HepG2 (cell line): ENCODE measurements around the gene AGTR2. TPM values are rescaled to one million over a fixed set of nuclear protein-coding genes. Genes with fewer than 3 reads are reported as not detected.
A peak's percentile ranks its signal among the peaks of the same experiment; 100 is the strongest.

Experiments used
- ATAC-seq: fragments of 200-7000 bp; cut with Tn5 transposase; 3 replicates; pipeline ENCODE4 v1.9.1; 2020; ENCODE audit warnings: mild to moderate bottlenecking, moderate library complexity
- BruUV-seq: library from RNA; stranded (reverse); fragments of 400-500 nt; replicated peaks from 2 replicates; lab custom pipeline; 2021; lab: Mats Ljungman, UMichigan
- CTCF ChIA-PET: fragments of 300-600 bp; formaldehyde crosslinking; extraction: SDS; loops from one replicate; lab custom pipeline; 2021; ENCODE audit warnings: low total read pairs, inconsistent platforms, low intra/inter-chr PET ratio; lab: Yijun Ruan, JAX
- POLR2A ChIA-PET: fragments of 350-600 bp; sonication (Branson Sonifier 250); formaldehyde crosslinking; loops from one replicate; lab custom pipeline; 2020; ENCODE audit warnings: antibody characterized with exemption, inconsistent platforms; lab: Yijun Ruan, JAX
- DNase-seq: peaks from one replicate; pipeline ENCODE4 v3.0.0-alpha.2; 2015; ENCODE audit warnings: low spot score
- FAIRE-seq: peaks from 3 replicates; lab custom pipeline; 2011; peaks lifted over from hg19 to GRCh38; lab: Jason Lieb, UNC
- H2AFZ ChIP-seq: one replicate; pipeline ENCODE4 v1.6.1; 2011; ENCODE audit warnings: low read length, inconsistent platforms
- H3K27ac ChIP-seq: fragments of 300-600 bp; 3 replicates; pipeline ENCODE4 v1.8.0; 2011; ENCODE audit warnings: mixed run types, mild to moderate bottlenecking, mixed read lengths, low read length, inconsistent platforms; ENCODE audit not compliant: insufficient read depth; ENCODE audit errors: extremely low read length
- H3K27me3 ChIP-seq, 2 experiments: fragments of 200-600 bp in 1 of 2; 2 replicates in 1 of 2; 3 replicates in 1 of 2; pipeline versions ENCODE4 v1.6.0 to v1.8.0; 2011; ENCODE audit warnings: low read length in 2 of 2, mild to moderate bottlenecking in 2 of 2, moderate library complexity in 2 of 2, inconsistent platforms in 1 of 2; ENCODE audit not compliant: insufficient read depth in 2 of 2, control insufficient read depth in 1 of 2
- H3K36me3 ChIP-seq, 2 experiments: fragments of 200-600 bp in 1 of 2; replicated peaks in 1 of 2; 2 replicates in 1 of 2; 3 replicates in 1 of 2; pipeline versions ENCODE4 v1.5.1 to v1.8.0; 2011; ENCODE audit warnings: low read length in 2 of 2, inconsistent platforms in 1 of 2; ENCODE audit not compliant: insufficient read depth in 2 of 2, control insufficient read depth in 1 of 2
- H3K4me1 ChIP-seq: 2 replicates; pipeline ENCODE4 v1.5.1; 2012; ENCODE audit warnings: low read length, inconsistent platforms; ENCODE audit not compliant: insufficient read depth
- H3K4me2 ChIP-seq: 2 replicates; pipeline ENCODE4 v1.6.0; 2011; ENCODE audit warnings: low read depth, low read length, inconsistent platforms
- H3K4me3 ChIP-seq, 3 experiments: fragments of 200-600 bp in 1 of 3; sonication (generic), shearing (Covaris generic) in 1 of 3; replicated peaks in 1 of 3; 2 replicates each; pipeline ENCODE4 v1.5.1; 2011 to 2016; ENCODE audit warnings: low read length in 3 of 3, inconsistent platforms in 2 of 3, low read depth in 2 of 3, mild to moderate bottlenecking in 2 of 3, control low read depth in 1 of 3, mixed read lengths in 1 of 3; ENCODE audit not compliant: insufficient read depth in 1 of 3
- H3K79me2 ChIP-seq: one replicate; pipeline ENCODE4 v1.6.1; 2011; ENCODE audit warnings: low read length, inconsistent platforms; ENCODE audit not compliant: insufficient read depth
- H3K9ac ChIP-seq: 2 replicates; pipeline ENCODE4 v1.6.0; 2011; ENCODE audit warnings: mild to moderate bottlenecking, low read depth, low read length, inconsistent platforms; ENCODE audit not compliant: insufficient read depth
- H3K9me3 ChIP-seq: 2 replicates; pipeline ENCODE4 v1.5.1; 2012; ENCODE audit warnings: mild to moderate bottlenecking, low read length
- H4K20me1 ChIP-seq: 2 replicates; pipeline ENCODE4 v1.6.0; 2011; ENCODE audit warnings: inconsistent platforms, mild to moderate bottlenecking, low read length, moderate library complexity; ENCODE audit not compliant: insufficient read depth
- ATF7 ChIP-seq, 2 experiments: fragments of 450-650 bp in 1 of 2; sonication (generic) in 1 of 2; formaldehyde crosslinking in 1 of 2; IDR thresholded peaks; 2 replicates each; pipeline versions ENCODE4 v1.4.0 to v1.6.1; 2016 to 2020; ENCODE audit warnings: antibody characterized with exemption in 1 of 2, mild to moderate bottlenecking in 1 of 2, missing genetic modification reagents in 1 of 2
- HOXA7 ChIP-seq: sonication (generic); formaldehyde crosslinking; IDR thresholded peaks from 2 replicates; pipeline ENCODE4 v1.8.1; 2022; ENCODE audit warnings: mild to moderate bottlenecking, missing genetic modification reagents, moderate library complexity
- JDP2 ChIP-seq: sonication (generic); formaldehyde crosslinking; IDR thresholded peaks from 2 replicates; pipeline ENCODE4 v1.8.1; 2022; ENCODE audit warnings: missing genetic modification reagents, borderline replicate concordance
- MAFK ChIP-seq, 2 experiments: IDR thresholded peaks in 1 of 2; conservative IDR thresholded peaks in 1 of 2; 2 replicates each; pipeline ENCODE4 v1.6.1; 2011; ENCODE audit warnings: improper control_type of control experiment in 2 of 2, low read length in 2 of 2
- MTF2 ChIP-seq: sonication (generic); formaldehyde crosslinking; IDR thresholded peaks from 2 replicates; pipeline ENCODE4 v1.5.0; 2020; ENCODE audit warnings: missing genetic modification reagents, borderline replicate concordance
- SIX4 ChIP-seq: sonication (generic); formaldehyde crosslinking; IDR thresholded peaks from 2 replicates; pipeline ENCODE4 v1.4.0; 2020; ENCODE audit warnings: missing genetic modification reagents
- ZNF337 ChIP-seq: sonication (generic); formaldehyde crosslinking; IDR thresholded peaks from 2 replicates; pipeline ENCODE4 v1.5.1; 2020; ENCODE audit warnings: missing genetic modification reagents, low read depth, mild to moderate bottlenecking, borderline replicate concordance
- ZNF605 ChIP-seq: sonication (generic); formaldehyde crosslinking; IDR thresholded peaks from 2 replicates; pipeline ENCODE4 v1.8.0; 2022; ENCODE audit warnings: mild to moderate bottlenecking, missing genetic modification reagents
- ZNF788 ChIP-seq: sonication (generic); formaldehyde crosslinking; IDR thresholded peaks from 2 replicates; pipeline ENCODE4 v1.5.0; 2020; ENCODE audit warnings: mild to moderate bottlenecking, missing genetic modification reagents, borderline replicate concordance
- ZZZ3 ChIP-seq: sonication (generic); formaldehyde crosslinking; IDR thresholded peaks from 2 replicates; pipeline ENCODE4 v1.4.0; 2020; ENCODE audit warnings: missing genetic modification reagents, mild to moderate bottlenecking, borderline replicate concordance
- WGBS: methylation state at CpG from one replicate; pipeline ENCODE4 v1.1.6; 2017; ENCODE audit warnings: low lambda C conversion rate; 5-methylcytosine and 5-hydroxymethylcytosine counted together
- in situ Hi-C: cut with HindIII; loops from 2 replicates; pipeline ENCODE4 v1.10.0; 2017; ENCODE audit warnings: low pct_unique_long_range_greater_than_20kb; ENCODE audit not compliant: extremely low pct_ligation_motif_present
- intact Hi-C: fragments of 100-400 bp; cut with micrococcal nuclease; formaldehyde crosslinking; loops from one replicate; pipeline ENCODE4 v1.10.0; 2022; ENCODE audit not compliant: unreplicated experiment
- polyA plus RNA-seq, 8 experiments: library from polyadenylated mRNA; depleted of rRNA in 3 of 8; stranded (reverse) in 7 of 8; unstranded in 1 of 8; fragments of >200 nt; fragmentation: Illumina TruSeq in 4 of 8; extraction: Trizol in 4 of 8; gene quantifications; 2 replicates each; pipeline versions ENCODE4 v1.2.1 to v1.2.3, GENCODE V29; 2011 to 2016; ENCODE audit warnings: low read depth in 4 of 8, missing spikeins in 1 of 8, mixed read lengths in 1 of 8; ENCODE audit not compliant: insufficient read depth in 1 of 8
- total RNA-seq, 5 experiments: library from RNA; depleted of rRNA; stranded (reverse); fragments of >200 nt; fragmentation: Illumina TruSeq; extraction: Trizol; gene quantifications; 2 replicates each; pipeline ENCODE4 v1.2.3, GENCODE V29; 2016; ENCODE audit warnings: low read depth in 1 of 5

The AGTR2 gene
- total and polyA plus RNA-seq, 2 of the 13 experiments (the other 11 are each of a cell fraction or from before 2014, with no cell fraction given): not detected

DNA sequence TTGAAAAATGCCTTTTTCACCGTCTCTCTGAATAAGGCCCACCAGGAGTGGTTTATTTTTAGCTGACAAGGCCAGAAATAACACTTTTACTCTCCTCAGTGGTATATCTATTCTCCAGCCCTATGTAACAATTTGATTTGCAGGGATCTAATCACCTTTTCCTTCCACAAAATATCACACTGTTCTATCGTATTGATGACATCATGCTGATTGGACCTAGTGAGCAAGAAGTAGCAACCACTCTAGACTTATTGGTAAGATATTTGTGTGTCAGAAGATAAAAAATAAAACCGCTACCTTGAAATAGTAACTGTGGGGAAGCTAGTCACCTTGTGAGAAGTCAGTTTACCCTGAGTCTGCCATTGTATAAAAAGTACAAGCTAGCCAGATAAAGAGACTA lies 27.7 kb downstream of the AGTR2 start:
- Histone ChIP-seq H3K4me3 (no peak overlapping the region), H4K20me1 (no peaks in the 10 kb centered on the region), H3K79me2 (no peaks in the 10 kb centered on the region), H3K4me2 (no peak overlapping the region), H3K9me3 (no peaks in the 10 kb centered on the region), H3K27ac (no peak overlapping the region), H2AFZ (no peak overlapping the region), H3K36me3 (no peaks in the 10 kb centered on the region), H3K9ac (no peak overlapping the region), H3K27me3 (no peaks in the 10 kb centered on the region), H3K4me1 (no peaks in the 10 kb centered on the region)
- DNase-seq (no peak), ATAC-seq (no peak), FAIRE-seq (no peak)
- ChIA-PET POLR2A (no interaction called here), CTCF (no interaction called here)
- TF ChIP-seq MAFK (conservative IDR thresholded peaks at IDR 0.05 in 1 of 2, IDR thresholded peaks at IDR 0.05 in 1 of 2; ENCODE audit: low read length in 2 of 2) (peak in 1 of 2 experiments; percentile 16; a peak in 1 of 4 replicates), ZZZ3 (CRISPR knock-in tag) (no peak), HOXA7 (CRISPR knock-in tag) (no peak), ZNF788 (CRISPR knock-in tag) (no peak), SIX4 (CRISPR knock-in tag) (no peak), JDP2 (CRISPR knock-in tag) (no peak), ZNF605 (no peak), MTF2 (CRISPR knock-in tag) (no peak), ZNF337 (CRISPR knock-in tag) (no peak), ATF7 (IDR thresholded peaks at IDR 0.05) (peak; percentile 52; the same call in 1 of the 2 replicates), ATF7 (CRISPR knock-in tag; IDR thresholded peaks at IDR 0.05) (no peak)
- intact Hi-C loops (loop anchor here (2.0 kb wide), 1 partner anchor 239 kb away; no protein-coding TSS in a partner anchor), in situ Hi-C loops (no loop called here)
- 2% methylated on average over 3 of the region's 3 CpGs for WGBS
- no TSS peak for BruUV-seq
